Esophagus (tissue), 2 donors: ENCODE data around the gene LIPA. TPM values are rescaled to one million over a fixed set of nuclear protein-coding genes. Genes with fewer than 3 reads are reported as not detected.

ENCODE experiments used
- H3K27ac ChIP-seq, 2 donors: one replicate each; pipeline ENCODE4 v1.5.1; 2013; ENCODE audit warnings: low read depth in 2 of 2, mild to moderate bottlenecking in 2 of 2, inconsistent platforms in 1 of 2, low read length in 1 of 2, moderate library complexity in 1 of 2
- H3K27me3 ChIP-seq, 2 donors: one replicate each; pipeline ENCODE4 v1.6.1; 2013; ENCODE audit warnings: low read length in 2 of 2, control low read depth in 1 of 2, mild to moderate bottlenecking in 1 of 2; ENCODE audit not compliant: insufficient read depth in 2 of 2, control insufficient read depth in 1 of 2
- H3K36me3 ChIP-seq, 2 donors: one replicate each; pipeline ENCODE4 v1.6.1; 2013; ENCODE audit warnings: low read length in 1 of 2; ENCODE audit not compliant: control insufficient read depth in 2 of 2, insufficient read depth in 2 of 2
- H3K4me1 ChIP-seq, 2 donors: one replicate each; pipeline ENCODE4 v1.6.1; 2013; ENCODE audit warnings: low read length in 1 of 2; ENCODE audit not compliant: control insufficient read depth in 2 of 2, insufficient read depth in 2 of 2
- H3K4me3 ChIP-seq, 2 donors: one replicate each; pipeline ENCODE4 v1.5.1; 2013; ENCODE audit warnings: low read length in 2 of 2, mild to moderate bottlenecking in 2 of 2, low read depth in 1 of 2, moderate library complexity in 1 of 2
- H3K9me3 ChIP-seq, 2 donors: one replicate each; pipeline ENCODE4 v1.6.1; 2013; ENCODE audit warnings: mild to moderate bottlenecking in 2 of 2, low read depth in 1 of 2, low read length in 1 of 2, moderate library complexity in 1 of 2; ENCODE audit not compliant: control insufficient read depth in 2 of 2, insufficient read depth in 1 of 2
- WGBS, 2 donors: extraction: QIAGEN DNeasy Blood & Tissue Kit; methylation state at CpG; one replicate each; pipeline ENCODE4 v1.1.7; 2013; 5-methylcytosine and 5-hydroxymethylcytosine counted together
- polyA plus RNA-seq, 2 donors: library from polyadenylated mRNA; stranded (reverse); fragments of 200-250 nt; gene quantifications; one replicate each; pipeline ENCODE4 v1.2.3, GENCODE V29; 2013
- donor health status: healthy with polysubstance abuse.
- donor health status: Bipolar disorder and iron deficiency.

Gene LIPA
- polyA plus RNA-seq, 2 donors, result 7.8 to 17.3 TPM

GRCh38 chr10:89273680-89274079 lies 22.1 kb upstream of the LIPA start:
- H3K4me3 ChIP-seq, result no peak overlapping the region
- H3K36me3 ChIP-seq, result no peaks in the 10 kb centered on the region
- peaks cover 0 to 3% of the 10 kb centered on the region in 2 donors for H3K4me1 ChIP-seq
- WGBS, 2 donors, result 65 to 88% methylated on average over 2 of the region's 2 CpGs
- no peaks in the 10 kb centered on the region for H3K27me3 ChIP-seq
- no peak overlapping the region for H3K27ac ChIP-seq
- H3K9me3 ChIP-seq, result no peaks in the 10 kb centered on the region

DNA sequence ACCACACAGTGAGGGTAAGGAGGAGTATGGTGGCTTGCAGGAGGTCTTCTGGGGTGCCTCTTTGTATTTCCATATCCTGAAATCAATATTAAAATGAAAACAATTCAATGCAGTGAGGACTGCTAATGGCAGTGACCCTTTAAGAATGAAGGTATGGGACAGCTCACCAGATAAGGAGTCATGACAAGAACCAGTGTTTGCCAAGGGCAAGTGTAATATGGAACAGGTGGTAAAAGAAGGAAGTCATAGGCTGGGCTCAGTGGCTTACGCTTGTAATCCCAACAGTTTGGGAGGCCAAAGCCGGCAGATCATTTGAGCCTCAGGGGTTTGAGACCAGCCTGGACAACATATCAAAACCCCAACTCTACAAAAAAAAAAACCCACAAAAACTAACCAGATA lies 20.0 kb upstream of the LIPA start:
- 92 to 95% methylated on average over 2 of the region's 2 CpGs for WGBS, 2 donors
- no peak overlapping the region for H3K27ac ChIP-seq

DNA sequence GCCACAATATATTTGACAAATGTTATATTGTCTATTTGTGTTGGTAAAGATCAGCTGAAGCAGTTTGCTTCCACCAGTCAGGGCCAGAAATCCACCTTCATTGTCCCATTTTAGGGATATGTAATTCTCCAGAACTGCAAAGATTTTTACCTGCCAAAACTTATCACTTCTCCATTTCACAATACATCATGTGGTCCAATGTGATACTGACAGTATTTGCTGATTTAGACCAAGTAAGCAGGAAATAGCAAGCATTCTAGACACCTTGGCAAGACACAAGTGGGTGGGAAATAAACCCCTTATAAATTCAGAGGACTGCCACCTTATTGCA lies 18.5 kb upstream of the LIPA start:
- Histone ChIP-seq H3K9me3 (no peaks in the 10 kb centered on the region), H3K27ac (no peak overlapping the region), H3K4me1 (peaks cover 0 to under 1% of the 10 kb centered on the region in 2 donors), H3K4me3 (no peak overlapping the region), H3K36me3 (no peaks in the 10 kb centered on the region), H3K27me3 (no peaks in the 10 kb centered on the region)

More for the DNA sequence above, 20.0 kb upstream of the LIPA start:
- H3K4me3 ChIP-seq, result no peak overlapping the region
- H3K9me3 ChIP-seq, result no peaks in the 10 kb centered on the region
- H3K4me1 ChIP-seq, result peaks cover 0 to 3% of the 10 kb centered on the region in 2 donors
- H3K36me3 ChIP-seq, result no peaks in the 10 kb centered on the region
- H3K27me3 ChIP-seq, result no peaks in the 10 kb centered on the region

- H3K27ac ChIP-seq, result no peak overlapping the region
- H3K36me3 ChIP-seq, result no peaks in the 10 kb centered on the region
- H3K27me3 ChIP-seq, result no peaks in the 10 kb centered on the region
- H3K4me1 ChIP-seq, result no peaks in the 10 kb centered on the region
- WGBS, 2 donors, result 81 to 87% methylated on average over 3 of the region's 3 CpGs
- H3K9me3 ChIP-seq, result no peaks in the 10 kb centered on the region
- H3K4me3 ChIP-seq, result no peak overlapping the region
Observed at GRCh38 chr10:89269433-89270152, 18.0 kb upstream of the LIPA start.

- peaks cover 0 to 3% of the 10 kb centered on the region in 2 donors for H3K4me1 ChIP-seq
- H3K9me3 ChIP-seq, result no peaks in the 10 kb centered on the region
- H3K4me3 ChIP-seq, result no peak overlapping the region
- 46 to 59% methylated on average over 1 of the region's 1 CpG for WGBS, 2 donors
- no peak overlapping the region for H3K27ac ChIP-seq
- H3K36me3 ChIP-seq, result no peaks in the 10 kb centered on the region
- H3K27me3 ChIP-seq, result no peaks in the 10 kb centered on the region
Observed at GRCh38 chr10:89266721-89267453, 15.3 kb upstream of the LIPA start.

DNA sequence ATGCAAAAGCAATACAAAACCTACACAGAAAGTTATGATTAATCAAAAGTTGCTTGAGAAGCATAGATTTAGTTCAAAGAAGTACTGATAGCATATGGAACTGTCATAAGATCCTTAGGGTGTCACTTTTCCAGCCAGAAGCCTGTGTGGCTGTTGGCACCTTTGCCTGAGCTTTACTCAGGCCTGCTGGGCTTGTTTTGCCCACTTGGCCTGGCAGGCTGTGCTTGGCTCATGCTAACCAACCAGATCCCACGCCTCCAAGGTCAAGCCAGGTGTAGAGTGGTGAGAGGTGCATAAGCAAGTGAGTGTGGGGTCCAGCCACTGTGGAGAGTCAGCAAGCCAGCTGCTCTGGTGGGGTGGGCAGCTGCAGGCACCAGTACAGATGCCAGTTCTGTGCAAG lies 12.0 kb upstream of the LIPA start:
- no peaks in the 10 kb centered on the region for H3K9me3 ChIP-seq
- 81 to 84% methylated on average over 1 of the region's 1 CpG for WGBS, 2 donors

DNA sequence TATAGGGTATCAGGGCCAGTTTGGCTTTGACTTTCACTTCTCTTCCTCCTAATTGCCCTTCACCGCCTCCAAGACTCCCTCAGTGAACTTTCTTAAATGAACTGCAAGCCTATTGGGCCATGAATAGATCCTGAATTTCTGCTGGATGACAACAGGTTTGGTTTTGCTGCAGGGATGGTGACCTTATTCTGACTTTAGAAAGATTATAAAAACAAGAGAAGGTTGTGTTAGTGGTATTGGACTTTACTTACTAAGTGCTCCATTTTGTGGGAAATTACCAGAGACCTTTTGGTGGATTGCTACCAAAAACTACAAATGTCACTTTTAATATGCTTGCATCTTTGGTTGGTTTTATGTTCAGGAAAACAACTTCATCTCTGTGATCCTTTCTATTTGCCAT lies 11.5 kb upstream of the LIPA start:
- H3K36me3 ChIP-seq, result no peaks in the 10 kb centered on the region
- peaks cover 0 to 3% of the 10 kb centered on the region in 2 donors for H3K4me1 ChIP-seq
- no peaks in the 10 kb centered on the region for H3K9me3 ChIP-seq
- H3K4me3 ChIP-seq, result no peak overlapping the region
- no peaks in the 10 kb centered on the region for H3K27me3 ChIP-seq
- H3K27ac ChIP-seq, result no peak overlapping the region
- WGBS, 2 donors, result 85 to 93% methylated on average over 1 of the region's 1 CpG

More for the DNA sequence above, 12.0 kb upstream of the LIPA start:
- Histone ChIP-seq H3K27me3 (no peaks in the 10 kb centered on the region), H3K36me3 (no peaks in the 10 kb centered on the region), H3K27ac (no peak overlapping the region), H3K4me3 (no peak overlapping the region), H3K4me1 (peaks cover 0 to 3% of the 10 kb centered on the region in 2 donors)

- no peaks in the 10 kb centered on the region for H3K36me3 ChIP-seq
- no peaks in the 10 kb centered on the region for H3K9me3 ChIP-seq
- H3K4me3 ChIP-seq, result no peak overlapping the region
- 76 to 83% methylated on average over 5 of the region's 5 CpGs for WGBS, 2 donors
- H3K4me1 ChIP-seq, result peaks cover 0 to 3% of the 10 kb centered on the region in 2 donors
- no peaks in the 10 kb centered on the region for H3K27me3 ChIP-seq
- H3K27ac ChIP-seq, result no peak overlapping the region
Observed at GRCh38 chr10:89262086-89263051, 10.8 kb upstream of the LIPA start.

- no peaks in the 10 kb centered on the region for H3K36me3 ChIP-seq
- H3K4me3 ChIP-seq, result no peak overlapping the region
- 64 to 74% methylated on average over 1 of the region's 1 CpG for WGBS, 2 donors
- no peaks in the 10 kb centered on the region for H3K9me3 ChIP-seq
- no peak overlapping the region for H3K27ac ChIP-seq
- H3K27me3 ChIP-seq, result no peaks in the 10 kb centered on the region
- peaks cover 0 to 3% of the 10 kb centered on the region in 2 donors for H3K4me1 ChIP-seq
Observed at GRCh38 chr10:89258881-89259280, 7.3 kb upstream of the LIPA start.
